ENCODE measurements around the gene ARL16. TPM values are rescaled to one million over a fixed set of nuclear protein-coding genes. Genes with fewer than 3 reads are reported as not detected.
A peak's percentile ranks its signal among the peaks of the same experiment; 100 is the strongest.

The ARL16 gene
- total RNA-seq, 1 experiment from 2014 or later = 46.7 TPM

- POLR2A ChIA-PET = interaction anchor here (0.7 to 2.3 kb wide), 4 partner anchors 9 to 155 kb away, joined by 3 to 11 read pairs (median 4); partner anchors contain the start of gene MRPL12
- DNase-seq (ENCODE audit: low spot score) (peak; percentile 64), ATAC-seq (peak; percentile 31)
- H3K4me3 Mint-ChIP-seq = peak within 1 kb of the TSS; percentile 92
- H3K4me1 Mint-ChIP-seq = peaks cover 24% of the 10 kb centered on the region
- peak within 1 kb of the TSS; percentile 83 for H3K27ac Mint-ChIP-seq
- H3K27me3 Mint-ChIP-seq (ENCODE audit: low read depth) = peaks cover 2% of the 10 kb centered on the region; the same call in 1 of the 2 replicates
- H3K36me3 Mint-ChIP-seq = peaks cover under 1% of the 10 kb centered on the region
- CTCF ChIA-PET = interaction anchor here (0.7 to 1.5 kb wide), 9 partner anchors 8 to 590 kb away, joined by 3 to 6 read pairs (median 3); partner anchors contain the start of genes MRPL12 and P4HB
- no peaks in the 10 kb centered on the region for H3K9me3 Mint-ChIP-seq
- no peak for TF ChIP-seq MXD4 (CRISPR knock-in tag; IDR thresholded peaks at IDR 0.05; ENCODE audit: borderline replicate concordance)
- TF ChIP-seq TEAD1 (CRISPR knock-in tag; IDR thresholded peaks at IDR 0.05) = peak; percentile 20; the same call in 1 of the 2 replicates
- no peak for TF ChIP-seq PRDM15 (CRISPR knock-in tag; IDR thresholded peaks at IDR 0.05)
- no peak; the same call in 1 of the 2 replicates for TF ChIP-seq FOXP4 (CRISPR knock-in tag; IDR thresholded peaks at IDR 0.05)
- no peak for TF ChIP-seq SMAD4 (CRISPR knock-in tag; IDR thresholded peaks at IDR 0.05)
- no peak for TF ChIP-seq ZNF396 (CRISPR knock-in tag; IDR thresholded peaks at IDR 0.05; ENCODE audit: borderline replicate concordance)
- no peak for TF ChIP-seq AFF4 (CRISPR knock-in tag; IDR thresholded peaks at IDR 0.05; ENCODE audit: borderline replicate concordance)
- no peak for TF ChIP-seq ZNF263 (CRISPR knock-in tag; IDR thresholded peaks at IDR 0.05; ENCODE audit: low read depth)
- TF ChIP-seq ZNF317 (CRISPR knock-in tag; IDR thresholded peaks at IDR 0.05; ENCODE audit: borderline replicate concordance, low read depth) = 0 out of 2 replicates have a peak, but pooled peaks have one; percentile 29
- no peak for TF ChIP-seq ATF1 (CRISPR knock-in tag; IDR thresholded peaks at IDR 0.05)
- TF ChIP-seq USF2 (CRISPR knock-in tag; IDR thresholded peaks at IDR 0.05) = peak; percentile 58
- TF ChIP-seq, protein P1, sequence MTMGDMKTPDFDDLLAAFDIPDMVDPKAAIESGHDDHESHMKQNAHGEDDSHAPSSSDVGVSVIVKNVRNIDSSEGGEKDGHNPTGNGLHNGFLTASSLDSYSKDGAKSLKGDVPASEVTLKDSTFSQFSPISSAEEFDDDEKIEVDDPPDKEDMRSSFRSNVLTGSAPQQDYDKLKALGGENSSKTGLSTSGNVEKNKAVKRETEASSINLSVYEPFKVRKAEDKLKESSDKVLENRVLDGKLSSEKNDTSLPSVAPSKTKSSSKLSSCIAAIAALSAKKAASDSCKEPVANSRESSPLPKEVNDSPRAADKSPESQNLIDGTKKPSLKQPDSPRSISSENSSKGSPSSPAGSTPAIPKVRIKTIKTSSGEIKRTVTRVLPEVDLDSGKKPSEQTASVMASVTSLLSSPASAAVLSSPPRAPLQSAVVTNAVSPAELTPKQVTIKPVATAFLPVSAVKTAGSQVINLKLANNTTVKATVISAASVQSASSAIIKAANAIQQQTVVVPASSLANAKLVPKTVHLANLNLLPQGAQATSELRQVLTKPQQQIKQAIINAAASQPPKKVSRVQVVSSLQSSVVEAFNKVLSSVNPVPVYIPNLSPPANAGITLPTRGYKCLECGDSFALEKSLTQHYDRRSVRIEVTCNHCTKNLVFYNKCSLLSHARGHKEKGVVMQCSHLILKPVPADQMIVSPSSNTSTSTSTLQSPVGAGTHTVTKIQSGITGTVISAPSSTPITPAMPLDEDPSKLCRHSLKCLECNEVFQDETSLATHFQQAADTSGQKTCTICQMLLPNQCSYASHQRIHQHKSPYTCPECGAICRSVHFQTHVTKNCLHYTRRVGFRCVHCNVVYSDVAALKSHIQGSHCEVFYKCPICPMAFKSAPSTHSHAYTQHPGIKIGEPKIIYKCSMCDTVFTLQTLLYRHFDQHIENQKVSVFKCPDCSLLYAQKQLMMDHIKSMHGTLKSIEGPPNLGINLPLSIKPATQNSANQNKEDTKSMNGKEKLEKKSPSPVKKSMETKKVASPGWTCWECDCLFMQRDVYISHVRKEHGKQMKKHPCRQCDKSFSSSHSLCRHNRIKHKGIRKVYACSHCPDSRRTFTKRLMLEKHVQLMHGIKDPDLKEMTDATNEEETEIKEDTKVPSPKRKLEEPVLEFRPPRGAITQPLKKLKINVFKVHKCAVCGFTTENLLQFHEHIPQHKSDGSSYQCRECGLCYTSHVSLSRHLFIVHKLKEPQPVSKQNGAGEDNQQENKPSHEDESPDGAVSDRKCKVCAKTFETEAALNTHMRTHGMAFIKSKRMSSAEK (CRISPR knock-in tag; IDR thresholded peaks at IDR 0.05; ENCODE audit: borderline replicate concordance) = no peak
- no peak for TF ChIP-seq ELF4 (CRISPR knock-in tag; IDR thresholded peaks at IDR 0.05; ENCODE audit: low read depth)
- no peak for TF ChIP-seq TCF7 (CRISPR knock-in tag; IDR thresholded peaks at IDR 0.05; ENCODE audit: low read depth)
- TF ChIP-seq ATF2 (CRISPR knock-in tag; IDR thresholded peaks at IDR 0.05; ENCODE audit: borderline replicate concordance, low read depth) = no peak
- TF ChIP-seq ZNF423 (CRISPR knock-in tag; IDR thresholded peaks at IDR 0.05) = peak; percentile 76
- TF ChIP-seq RELA (CRISPR knock-in tag; IDR thresholded peaks at IDR 0.05; ENCODE audit: borderline replicate concordance) = no peak
- no peak for TF ChIP-seq CREB1 (CRISPR knock-in tag; IDR thresholded peaks at IDR 0.05)
- peak; percentile 30 for TF ChIP-seq NFYB (CRISPR knock-in tag; conservative IDR thresholded peaks at IDR 0.05; ENCODE audit: low read depth)
- no peak for TF ChIP-seq JUN (CRISPR knock-in tag; IDR thresholded peaks at IDR 0.05)
These were observed 28.3 kb upstream of the ARL16 start, which contains the start of gene SLC25A10 for GRCh38 chr17:81711814-81712467. SLC25A10 (plus strand) TSS chr17:81712284; CDS start chr17:81712427, 143 bp downstream.
